GM19193 (cell line): Measurements from ENCODE around the gene OTOS.

Source experiments
- POLR2A ChIP-seq: IDR thresholded peaks from 4 replicates; pipeline ENCODE4 v1.6.1; 2011; ENCODE audit not compliant: insufficient read depth, insufficient read length; ENCODE audit errors: extremely low read depth

Gene OTOS

DNA sequence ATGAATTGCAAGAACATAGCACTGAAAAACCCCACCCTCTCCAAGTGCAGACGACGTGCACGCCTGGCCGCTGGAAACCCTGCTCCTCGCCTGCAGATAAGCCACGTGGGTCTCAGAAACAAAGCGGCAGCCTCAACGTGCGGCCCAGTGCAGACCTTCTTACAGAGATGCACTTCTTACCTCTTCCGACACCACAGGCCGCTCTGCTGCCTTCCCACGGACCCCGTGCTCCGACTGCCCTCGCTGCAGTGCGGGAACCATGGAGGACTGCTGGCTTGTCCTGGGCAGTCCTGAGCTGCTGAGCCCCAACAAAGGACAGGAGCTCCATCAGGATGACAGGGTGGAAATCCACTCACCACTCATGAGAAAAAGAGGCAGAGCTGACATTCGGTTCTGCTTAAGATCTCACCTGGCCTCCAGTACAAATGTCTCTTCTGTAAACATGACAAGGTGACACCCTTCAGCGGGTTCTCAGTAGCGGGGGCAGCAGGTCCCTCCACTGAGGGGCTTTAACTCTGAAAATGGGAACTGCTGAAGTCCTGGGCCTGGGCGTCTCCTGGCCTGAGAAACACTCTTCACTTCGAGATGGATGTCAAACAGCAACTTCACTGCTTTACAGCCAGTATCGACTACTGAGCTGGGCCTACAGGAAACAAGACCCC is 10.6 kb downstream of the OTOS start:
- no peak for TF ChIP-seq POLR2A

DNA sequence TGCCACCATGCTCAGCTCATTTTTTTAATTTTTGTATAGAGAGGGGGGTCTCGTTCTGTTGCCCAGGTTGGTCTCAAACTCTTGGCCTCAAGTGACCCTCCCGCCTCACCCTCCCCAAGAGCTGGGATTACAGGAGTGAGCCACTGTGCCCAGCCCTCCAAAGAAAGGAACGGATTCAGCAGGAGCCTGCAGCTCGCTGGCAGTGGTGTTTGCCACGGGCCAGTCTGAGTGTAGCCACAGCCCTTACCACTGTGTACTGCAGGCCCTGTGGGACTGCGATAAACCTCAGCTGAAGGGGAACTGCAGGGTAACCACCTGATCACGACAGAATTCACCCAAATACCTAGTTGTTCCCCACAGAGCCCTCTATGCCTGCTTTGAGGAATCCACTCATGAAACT is 11.1 kb downstream of the OTOS start:
- TF ChIP-seq POLR2A = no peak

DNA sequence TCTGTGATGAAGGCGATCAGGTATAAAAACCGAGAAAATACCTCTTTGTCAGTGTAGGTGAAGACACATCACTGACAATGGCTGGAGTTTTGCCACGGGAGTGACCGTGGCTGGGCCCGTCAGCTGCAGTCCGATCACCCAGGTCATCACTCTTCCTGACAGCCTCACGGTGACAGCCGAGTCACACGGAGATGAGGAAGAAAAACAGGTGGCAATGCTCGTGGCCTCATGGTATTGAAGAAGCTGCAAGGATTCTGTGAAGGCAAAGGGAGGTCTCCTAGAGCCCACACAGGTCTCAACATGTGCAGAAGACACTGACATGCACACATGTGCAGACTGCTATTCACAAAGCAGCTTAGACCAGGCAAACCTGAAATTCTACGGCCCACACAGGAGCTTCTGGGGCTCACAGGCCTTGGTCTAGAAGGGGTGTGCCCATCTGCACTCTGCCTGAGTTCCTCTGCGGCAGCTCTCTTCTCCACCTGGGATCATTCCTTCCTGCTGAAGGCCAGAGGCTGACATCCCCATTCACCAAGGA is 11.8 kb downstream of the OTOS start:
- TF ChIP-seq POLR2A = no peak

DNA sequence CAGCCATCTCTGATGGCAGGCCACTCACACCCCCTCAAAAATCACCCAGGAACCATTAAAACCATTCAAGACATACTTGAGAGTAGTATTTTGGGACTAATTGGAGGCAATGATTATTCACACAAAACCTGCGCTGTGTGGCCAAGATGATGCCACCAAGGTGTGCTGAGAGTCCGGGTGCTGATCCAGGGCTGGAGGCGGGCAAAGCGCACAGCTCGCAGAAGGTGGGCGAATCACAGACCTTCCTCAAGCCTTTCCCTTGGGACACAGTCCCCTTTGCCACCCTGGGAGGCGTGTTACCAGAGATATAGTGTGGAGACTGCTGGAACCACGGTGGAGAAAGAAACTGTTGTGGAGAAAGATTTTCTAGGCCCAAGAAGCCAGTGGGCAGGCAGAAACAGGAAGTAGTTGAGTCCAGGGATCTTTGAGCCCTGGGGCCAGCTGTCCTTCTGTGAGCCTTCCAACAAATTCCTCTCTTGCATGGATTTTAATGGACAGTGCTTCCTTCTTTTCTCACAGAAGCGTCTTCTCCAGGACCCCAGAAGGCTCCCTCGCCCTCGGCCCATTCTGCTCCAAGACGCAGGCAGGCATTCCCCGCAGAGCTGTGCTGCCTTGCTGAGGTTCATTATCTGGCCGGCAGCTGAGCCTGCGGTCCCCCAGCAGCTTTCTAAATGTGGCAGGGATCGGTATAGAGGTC is 12.4 kb downstream of the OTOS start:
- TF ChIP-seq POLR2A = no peak

DNA sequence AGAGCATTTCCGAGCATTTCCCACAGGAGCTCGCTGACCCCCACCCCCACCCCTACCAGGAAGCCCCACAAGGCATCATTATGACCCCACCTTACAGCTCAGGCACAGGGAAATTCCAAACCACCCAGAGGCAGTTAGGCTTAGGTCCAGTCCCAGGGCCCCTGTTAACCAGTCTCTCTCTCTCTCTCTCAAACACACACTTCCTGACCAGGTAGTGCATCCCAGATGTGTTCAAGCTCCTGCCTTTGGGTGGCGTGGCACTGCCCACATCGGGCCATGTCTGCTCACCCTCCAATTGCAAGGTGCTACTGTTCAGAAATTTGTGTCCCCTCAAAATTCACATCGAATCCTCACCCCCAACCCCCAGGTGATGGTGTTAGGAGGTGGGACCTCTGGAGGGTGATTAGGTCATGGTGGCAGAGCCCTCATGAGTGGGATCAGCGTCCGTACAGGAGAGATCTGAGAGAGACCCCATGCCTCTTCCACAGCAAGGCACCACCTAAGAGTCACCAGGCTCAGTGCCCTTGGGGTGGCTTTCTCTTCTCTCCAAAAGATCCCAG is 13.2 kb downstream of the OTOS start:
- no peak for TF ChIP-seq POLR2A

DNA sequence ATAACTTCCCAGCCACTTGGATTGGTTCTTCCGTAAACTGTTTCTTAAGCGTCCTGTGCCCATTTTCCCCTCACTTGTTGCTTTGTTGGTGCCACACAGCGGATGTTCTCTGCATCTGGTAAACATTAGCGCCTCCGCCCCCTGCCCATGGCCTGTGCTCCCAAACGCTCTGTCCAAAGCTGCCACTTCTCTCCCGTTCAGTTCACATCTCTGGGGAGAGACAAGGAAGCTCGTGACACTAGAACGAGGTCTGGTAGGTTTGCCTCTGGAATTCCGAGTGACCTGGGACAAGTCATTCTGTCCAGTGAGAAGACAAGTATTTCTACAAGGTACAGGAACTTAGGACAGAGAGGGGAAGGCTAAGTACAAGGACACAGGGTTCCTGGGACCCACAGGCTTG is 13.7 kb downstream of the OTOS start:
- no peak for TF ChIP-seq POLR2A

DNA sequence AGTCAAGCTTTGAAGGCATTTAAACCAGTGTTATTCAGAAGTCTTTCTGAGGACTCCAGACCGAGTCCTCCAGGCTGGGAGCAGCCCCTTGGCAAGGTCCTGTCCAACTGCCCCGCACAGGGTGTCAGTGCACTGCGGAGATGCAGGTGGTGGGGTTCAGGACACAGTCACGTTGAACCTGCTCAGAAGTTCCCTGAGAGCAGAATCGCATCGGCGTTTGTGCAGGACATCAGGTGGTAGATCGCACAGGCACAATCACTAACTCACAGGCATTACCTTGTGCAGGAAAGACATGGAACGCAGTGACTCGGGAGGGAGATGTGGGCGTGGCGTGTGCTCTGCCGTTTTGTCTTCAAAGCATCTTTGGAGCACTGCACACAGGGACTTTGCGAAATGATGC is 14.7 kb downstream of the OTOS start:
- TF ChIP-seq POLR2A = no peak

DNA sequence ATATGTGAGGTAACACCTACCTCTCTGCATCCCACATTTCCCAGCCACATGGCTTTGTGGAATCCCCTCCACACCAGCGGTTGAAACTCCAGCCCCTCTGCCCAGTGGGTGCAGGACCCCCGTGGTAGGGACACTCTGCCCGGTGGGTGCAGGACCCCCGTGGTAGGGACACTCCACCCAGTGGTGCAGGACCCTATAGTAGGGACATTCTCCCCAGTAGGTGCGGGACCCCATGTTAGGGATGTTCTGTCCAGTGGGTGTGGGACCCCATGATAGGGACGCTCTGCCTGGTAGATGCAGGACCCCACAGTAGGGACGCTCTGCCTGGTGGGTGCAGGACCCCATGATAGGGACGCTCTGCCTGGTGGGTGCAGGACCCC is 15.8 kb downstream of the OTOS start:
- no peak for TF ChIP-seq POLR2A

DNA sequence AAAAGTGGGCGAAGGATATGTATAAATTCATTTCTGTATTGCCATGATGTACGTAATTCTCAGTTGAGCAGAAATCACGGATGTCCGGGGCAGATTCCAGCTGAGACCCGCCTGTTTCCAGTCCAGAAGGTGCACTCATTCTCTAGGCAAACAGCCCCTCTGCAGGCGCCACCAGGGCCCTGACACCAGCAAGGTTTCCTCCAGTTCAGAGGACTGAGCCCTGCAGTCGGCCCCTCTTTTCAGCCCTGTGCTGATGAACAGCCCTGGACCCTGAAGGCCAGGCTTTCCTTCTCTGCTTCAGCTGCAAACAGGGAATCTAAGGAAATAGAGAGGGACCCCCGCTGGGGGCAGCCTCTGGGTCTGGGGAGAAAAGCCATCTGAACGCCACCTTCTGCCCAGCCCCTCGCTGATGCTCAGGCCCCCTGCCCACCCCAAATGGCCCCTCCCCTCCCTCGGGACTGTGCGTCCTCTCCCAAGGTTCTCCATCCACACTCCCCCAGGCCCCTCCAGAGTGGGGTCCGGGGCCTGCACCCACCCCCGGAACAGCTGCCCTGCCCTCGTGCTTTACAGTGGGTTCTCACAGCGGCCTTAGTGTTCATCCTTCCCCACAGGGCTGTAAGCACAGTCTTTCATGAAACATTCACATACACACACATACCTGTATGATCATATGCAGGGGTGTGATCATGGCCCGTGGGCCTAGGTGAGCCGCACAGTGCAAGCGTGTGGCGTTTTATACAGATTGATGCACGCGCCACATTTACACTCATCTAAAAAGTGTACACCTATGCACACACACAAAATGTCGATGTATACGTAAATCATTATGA is 16.4 kb downstream of the OTOS start:
- TF ChIP-seq POLR2A = no peak

DNA sequence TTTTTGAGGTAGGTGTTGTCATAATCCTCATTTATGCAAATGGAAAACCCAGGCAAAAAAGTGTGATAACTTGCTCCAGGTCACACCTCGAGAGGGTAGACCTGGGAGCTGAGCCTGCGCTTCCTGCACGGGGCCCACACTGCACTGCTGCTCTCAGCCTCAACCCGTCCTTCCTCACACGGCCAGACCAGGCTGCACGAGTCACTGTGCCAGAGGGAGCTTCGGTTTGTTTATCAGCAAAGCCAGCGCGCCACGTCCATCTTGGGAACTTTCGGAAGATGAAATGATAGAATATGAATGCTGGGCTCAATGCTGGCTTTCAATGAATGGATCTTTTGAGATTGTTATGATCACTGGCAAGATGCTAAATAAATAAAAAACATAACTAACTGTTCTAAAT is 18.8 kb downstream of the OTOS start:
- TF ChIP-seq POLR2A = no peak

DNA sequence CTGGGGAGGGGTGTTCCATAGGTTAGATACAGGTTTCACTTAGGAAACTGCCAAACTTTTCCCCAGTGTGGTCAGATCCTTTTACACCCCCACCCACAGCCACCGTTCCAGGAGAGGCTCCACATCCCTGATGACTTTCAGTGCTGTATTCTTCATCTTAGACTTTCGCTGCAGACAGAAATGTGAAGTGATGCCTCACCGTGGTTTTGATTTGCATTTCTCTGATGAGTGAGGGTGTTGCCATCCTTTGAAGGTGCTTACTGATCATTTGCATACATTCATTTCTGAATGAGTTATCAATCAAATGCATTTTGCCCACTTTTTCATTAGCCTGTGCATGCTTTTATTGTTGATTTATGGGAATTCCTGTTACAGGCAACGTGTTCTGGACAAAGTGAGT is 19.3 kb downstream of the OTOS start:
- TF ChIP-seq POLR2A = no peak

DNA sequence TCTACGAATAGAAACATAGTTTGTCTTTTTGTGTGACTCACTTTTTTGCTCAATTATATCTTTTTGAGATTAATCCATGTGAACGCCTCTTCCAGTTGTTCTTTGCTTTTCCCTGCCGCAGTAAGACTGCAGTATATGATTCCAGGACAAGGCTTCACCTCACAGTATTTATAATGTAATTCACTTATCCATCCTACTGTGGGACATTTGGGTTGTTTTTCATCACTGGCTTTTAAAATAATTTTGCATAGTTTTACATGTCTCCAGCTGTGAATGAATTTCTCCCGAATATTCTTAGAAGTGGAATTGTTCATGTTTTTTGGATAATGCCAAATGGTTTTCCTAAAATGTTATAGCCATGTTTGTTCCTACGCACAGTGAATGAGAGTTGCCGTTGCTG is 26.2 kb downstream of the OTOS start:
- no peak for TF ChIP-seq POLR2A

DNA sequence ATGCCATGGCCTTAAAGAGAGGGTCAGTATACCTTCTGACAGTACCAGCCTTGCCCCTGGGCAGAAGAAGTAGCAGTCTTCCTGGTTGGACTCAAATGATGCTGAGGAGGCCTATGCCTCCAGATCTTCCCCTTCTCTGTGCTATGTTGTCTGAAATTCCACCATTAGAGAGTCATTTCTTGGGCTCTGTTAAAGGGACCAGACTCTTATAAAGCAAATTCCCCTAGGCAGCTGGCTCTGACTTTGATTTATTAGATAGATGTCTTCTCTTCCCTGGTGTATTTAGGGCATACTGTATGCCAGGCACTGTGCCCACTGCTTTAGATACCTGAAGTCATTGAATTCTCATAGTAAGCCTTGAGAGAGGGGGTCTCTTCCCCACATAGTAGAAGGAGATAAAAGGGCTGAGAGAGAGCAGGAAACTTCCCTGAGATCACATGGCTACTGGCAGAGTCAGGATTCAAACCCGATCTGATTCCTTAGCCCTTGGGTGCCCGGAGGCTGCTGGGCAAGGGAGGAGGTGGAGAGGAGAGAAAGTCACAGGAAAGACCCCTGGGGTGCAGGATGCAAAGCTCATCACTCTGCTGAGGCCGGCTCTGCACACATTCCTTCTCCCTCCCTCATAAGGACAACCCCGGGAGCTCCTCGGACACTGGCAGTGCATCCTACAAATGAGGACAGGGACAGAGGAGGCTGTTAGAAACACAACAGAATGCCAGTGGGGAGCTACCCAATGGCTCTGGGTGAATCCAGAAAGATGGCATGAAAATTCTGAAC is 27.4 kb downstream of the OTOS start:
- no peak for TF ChIP-seq POLR2A

DNA sequence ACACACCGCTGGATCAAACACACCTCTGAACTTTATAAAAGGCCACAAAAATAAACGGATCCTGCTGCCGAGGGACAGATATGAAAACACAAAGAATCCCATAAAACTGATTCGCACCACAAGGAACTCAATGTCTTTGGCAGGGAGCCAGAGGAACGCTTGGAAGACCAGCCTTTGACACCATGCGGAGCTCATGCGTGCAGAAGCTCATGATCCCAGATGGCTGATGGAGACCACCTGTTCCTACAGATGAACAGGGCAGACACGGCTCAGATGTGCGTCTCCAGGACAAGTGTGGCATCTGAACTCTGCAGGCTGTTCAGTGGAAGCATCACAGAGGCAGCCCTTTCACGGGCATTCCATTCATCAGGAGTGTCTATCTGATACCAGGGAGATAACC is 29.2 kb downstream of the OTOS start:
- no peak for TF ChIP-seq POLR2A

DNA sequence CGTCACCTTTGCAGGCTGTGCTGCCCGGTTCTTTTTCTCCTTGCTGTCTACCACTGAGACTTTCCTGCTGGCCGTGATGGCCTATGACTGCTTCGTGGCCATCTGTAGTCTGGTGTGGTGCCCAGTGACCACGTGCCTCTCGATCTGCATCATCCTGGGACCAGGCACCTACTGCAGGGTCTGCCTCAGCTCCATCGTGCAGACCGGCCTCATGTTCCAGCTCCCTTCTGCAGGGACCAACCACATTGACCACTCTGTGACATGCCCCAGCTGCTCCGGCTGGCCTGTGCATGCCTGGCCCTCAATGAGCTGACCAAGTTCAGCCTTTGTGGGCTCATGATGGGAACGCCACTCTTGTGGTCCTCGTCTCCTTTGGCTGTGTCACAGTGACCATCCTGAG is 31.1 kb downstream of the OTOS start:
- TF ChIP-seq POLR2A = no peak

DNA sequence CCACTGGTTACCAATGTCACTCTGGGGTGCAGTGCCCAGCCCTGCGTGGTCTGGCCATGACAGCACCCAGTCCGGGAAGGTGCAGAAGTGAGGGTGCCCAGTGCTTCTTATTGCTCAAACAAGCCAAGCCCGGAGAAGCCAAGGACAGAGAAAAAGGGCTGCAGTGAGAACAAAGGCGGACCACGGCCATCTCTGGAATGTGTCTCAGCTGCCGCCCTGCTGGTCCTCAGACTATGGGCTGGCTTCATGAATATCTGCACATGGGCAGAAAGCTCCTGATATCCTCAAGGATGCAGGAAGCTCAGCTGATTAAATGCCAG is 33.0 kb downstream of the OTOS start:
- TF ChIP-seq POLR2A = no peak
